ENCODE results near the gene CLK3. TPM values are rescaled to one million over a fixed set of nuclear protein-coding genes. Genes with fewer than 3 reads are reported as not detected.

The CLK3 gene
- total and polyA plus RNA-seq, 2 donors (not counting 3 experiments of a cell fraction or from before 2014, with no cell fraction given) = 75.5 to 121 TPM

GRCh38 chr15:74626336-74626735 lies 10.7 kb downstream of the CLK3 start:
- TF ChIP-seq POLR2AphosphoS5 (IDR thresholded peaks at IDR 0.05; ENCODE audit: insufficient read depth, low read depth, low read length) (no peak), JUN (IDR thresholded peaks at IDR 0.05; ENCODE audit: borderline replicate concordance, insufficient read depth, insufficient read length, low read depth) (no peak), MAX (IDR thresholded peaks at IDR 0.05; ENCODE audit: insufficient read depth, insufficient read length) (no peak), EZH2 (IDR thresholded peaks at IDR 0.05; ENCODE audit: borderline replicate concordance, low read depth, low read length, severe bottlenecking) (no peak)
- H3K36me3 ChIP-seq (ENCODE audit: control insufficient read depth in 2 of 2, extremely low read depth in 1 of 2, insufficient read depth in 2 of 2, low read length in 2 of 2) = peaks cover 27 to 81% of the 10 kb centered on the region in 2 experiments
- FAIRE-seq = no peak

GRCh38 chr15:74626752-74627692 lies 11.4 kb downstream of the CLK3 start:
- ChIA-PET POLR2A (no interaction called here), CTCF (interaction anchor here (0.6 to 2.7 kb wide), 3 partner anchors 135 to 144 kb away, joined by 3 to 12 read pairs (median 8); no protein-coding TSS in a partner anchor)

More at GRCh38 chr15:74626336-74626735, 10.7 kb downstream of the CLK3 start:
- dilution Hi-C loops (cut with MboI; ENCODE audit: extremely low pct_ligation_motif_present, low sequenced_read_pairs) = loop anchor here (25.0 kb wide), 1 partner anchor 136 kb away; no protein-coding TSS in a partner anchor
- Histone ChIP-seq H3K4me2 (ENCODE audit: insufficient read depth, low read length) (no peak overlapping the region), H4K20me1 (replicated peaks; ENCODE audit: control insufficient read depth, extremely low read depth, insufficient read depth, low read length) (peaks cover 2% of the 10 kb centered on the region), H3K9ac (replicated peaks; ENCODE audit: extremely low read depth, insufficient read depth, low read length) (no peak overlapping the region), H3K4me3 (replicated peaks in 1 of 3; ENCODE audit: insufficient read depth in 1 of 3, low read depth in 1 of 3, low read length in 3 of 3) (no peak overlapping the region), H3K9me3 (replicated peaks; ENCODE audit: control insufficient read depth, insufficient read depth, low read length) (no peaks in the 10 kb centered on the region), H3K79me2 (ENCODE audit: control insufficient read depth, insufficient read depth, low read length) (peaks cover 15% of the 10 kb centered on the region), H2AFZ (ENCODE audit: low read depth, low read length) (no peak overlapping the region), H3K9me1 (replicated peaks; ENCODE audit: control insufficient read depth, extremely low read depth, insufficient read depth, low read length) (no peaks in the 10 kb centered on the region), H3K27me3 (ENCODE audit: control insufficient read depth in 2 of 2, insufficient read depth in 2 of 2, low read length in 2 of 2) (no peaks in the 10 kb centered on the region), H3K27ac (ENCODE audit: insufficient read depth, low read depth, low read length) (no peak overlapping the region), H3K4me1 (ENCODE audit: control insufficient read depth, extremely low read depth, insufficient read depth, low read length) (no peaks in the 10 kb centered on the region)
- POLR2A ChIA-PET = no interaction called here
- intact Hi-C loops (cut with micrococcal nuclease) = no loop called here
- CTCF ChIA-PET = interaction anchor here (0.6 to 2.7 kb wide), 3 partner anchors 135 to 244 kb away, joined by 3 to 8 read pairs (median 7); no protein-coding TSS in a partner anchor
- BruUV-seq (replicated peaks) = no TSS peak
- DNase-seq (ENCODE audit: low read depth, low spot score) = no peak

More at GRCh38 chr15:74626752-74627692, 11.4 kb downstream of the CLK3 start:
- no peak overlapping the region for H2AFZ ChIP-seq (ENCODE audit: low read depth, low read length)
- peaks cover 27 to 79% of the 10 kb centered on the region in 2 experiments for H3K36me3 ChIP-seq (ENCODE audit: control insufficient read depth in 2 of 2, extremely low read depth in 1 of 2, insufficient read depth in 2 of 2, low read length in 2 of 2)
- H3K4me1 ChIP-seq (ENCODE audit: control insufficient read depth, extremely low read depth, insufficient read depth, low read length) = no peaks in the 10 kb centered on the region
- TF ChIP-seq POLR2AphosphoS5 (IDR thresholded peaks at IDR 0.05; ENCODE audit: insufficient read depth, low read depth, low read length) (no peak), GATA2 (IDR thresholded peaks at IDR 0.05; ENCODE audit: insufficient read depth, insufficient read length, low read depth, low read length) (no peak), CTCF (IDR thresholded peaks at IDR 0.05; ENCODE audit: extremely low read depth in 1 of 2, insufficient read depth in 1 of 2, low read depth in 1 of 2, low read length in 2 of 2) (no peak), FOS (IDR thresholded peaks at IDR 0.05; ENCODE audit: borderline replicate concordance, insufficient read depth, low read length) (no peak), EZH2 (IDR thresholded peaks at IDR 0.05; ENCODE audit: borderline replicate concordance, low read depth, low read length, severe bottlenecking) (no peak), POLR2A (IDR thresholded peaks at IDR 0.05; ENCODE audit: low read depth, low read length) (no peak), MAX (IDR thresholded peaks at IDR 0.05; ENCODE audit: insufficient read depth, insufficient read length) (no peak), JUN (IDR thresholded peaks at IDR 0.05; ENCODE audit: borderline replicate concordance, insufficient read depth, insufficient read length, low read depth) (no peak), MYC (IDR thresholded peaks at IDR 0.05; ENCODE audit: low read depth, low read length) (no peak)
- H4K20me1 ChIP-seq (replicated peaks; ENCODE audit: control insufficient read depth, extremely low read depth, insufficient read depth, low read length) = peaks cover 2% of the 10 kb centered on the region
- no TSS peak for BruUV-seq (replicated peaks)
- H3K9ac ChIP-seq (replicated peaks; ENCODE audit: extremely low read depth, insufficient read depth, low read length) = no peak overlapping the region
- H3K9me1 ChIP-seq (replicated peaks; ENCODE audit: control insufficient read depth, extremely low read depth, insufficient read depth, low read length) = no peaks in the 10 kb centered on the region
- intact Hi-C loops (cut with micrococcal nuclease) (no loop called here), dilution Hi-C loops (cut with MboI; ENCODE audit: extremely low pct_ligation_motif_present, low sequenced_read_pairs) (loop anchor here (25.0 kb wide), 1 partner anchor 135 kb away; no protein-coding TSS in a partner anchor)
- no peak overlapping the region for H3K4me3 ChIP-seq (replicated peaks in 1 of 3; ENCODE audit: insufficient read depth in 1 of 3, low read depth in 1 of 3, low read length in 3 of 3)
- FAIRE-seq = no peak
- peaks cover 9% of the 10 kb centered on the region for H3K79me2 ChIP-seq (ENCODE audit: control insufficient read depth, insufficient read depth, low read length)
- H3K9me3 ChIP-seq (replicated peaks; ENCODE audit: control insufficient read depth, insufficient read depth, low read length) = no peaks in the 10 kb centered on the region
- H3K27ac ChIP-seq (ENCODE audit: insufficient read depth, low read depth, low read length) = no peak overlapping the region
- H3K4me2 ChIP-seq (ENCODE audit: insufficient read depth, low read length) = no peak overlapping the region
- DNase-seq (ENCODE audit: low read depth, low spot score) = no peak
- no peaks in the 10 kb centered on the region for H3K27me3 ChIP-seq (ENCODE audit: control insufficient read depth in 2 of 2, insufficient read depth in 2 of 2, low read length in 2 of 2)

Data from endothelial cell of umbilical vein (primary cell).